Sigmoid colon (tissue), 7 donors: ENCODE data around the gene GBF1. TPM values are rescaled to one million over a fixed set of nuclear protein-coding genes. Genes with fewer than 3 reads are reported as not detected.
"Not testable (repeated sequence)": the region's sequence is repeated elsewhere in the genome, so short reads cannot be mapped to it uniquely, and the experiment has no call there.

Source experiments
- DNase-seq: peaks from one replicate; pipeline ENCODE4 v3.0.0-alpha.2; 2019
- H3K27ac ChIP-seq, 4 donors: fragments of 200-600 bp; sonication (generic); one replicate each; pipeline ENCODE4 v1.5.1; 2016 to 2019; ENCODE audit warnings: mild to moderate bottlenecking in 1 of 4
- H3K27me3 ChIP-seq, 3 donors: fragments of 200-600 bp; sonication (generic); one replicate each; pipeline ENCODE4 v1.5.1; 2019; ENCODE audit warnings: mild to moderate bottlenecking in 1 of 3
- H3K36me3 ChIP-seq, 4 donors: fragments of 200-600 bp; sonication (generic); one replicate each; pipeline ENCODE4 v1.5.1; 2016 to 2019
- H3K4me1 ChIP-seq, 4 donors: fragments of 200-600 bp; sonication (generic); one replicate each; pipeline ENCODE4 v1.5.1; 2017 to 2019
- H3K4me3 ChIP-seq, 4 donors: fragments of 200-600 bp; sonication (generic); one replicate each; pipeline ENCODE4 v1.5.1; 2017 to 2019; ENCODE audit warnings: mild to moderate bottlenecking in 2 of 4, moderate library complexity in 1 of 4
- H3K9me3 ChIP-seq, 4 donors: fragments of 200-600 bp in 3 of 4; sonication (generic) in 3 of 4; one replicate each; pipeline versions ENCODE4 v1.5.1 to v1.6.1; 2013 to 2019
- EP300 ChIP-seq, 4 donors: sonication (generic); formaldehyde crosslinking; IDR thresholded peaks; one replicate each; pipeline ENCODE4 v1.6.1; 2017; ENCODE audit warnings: antibody characterized with exemption in 4 of 4
- POLR2A ChIP-seq, 2 donors: fragments of 450-650 bp; IDR thresholded peaks; one replicate each; pipeline ENCODE4 v1.6.1; 2016; ENCODE audit warnings: antibody characterized with exemption in 2 of 2, mild to moderate bottlenecking in 2 of 2, moderate library complexity in 2 of 2
- POLR2AphosphoS5 ChIP-seq, 4 donors: sonication (generic); formaldehyde crosslinking; IDR thresholded peaks; one replicate each; pipeline ENCODE4 v1.6.1; 2017; ENCODE audit warnings: antibody characterized with exemption in 4 of 4
- WGBS, 2 donors: extraction: QIAGEN DNeasy Blood & Tissue Kit; methylation state at CpG; one replicate each; pipeline ENCODE4 v1.1.7; 2013; 5-methylcytosine and 5-hydroxymethylcytosine counted together
- intact Hi-C: fragments of 100-400 bp; cut with DNase I; formaldehyde crosslinking; loops from one replicate; pipeline ENCODE4 v1.15.1; 2023
- polyA plus RNA-seq, 3 donors: library from polyadenylated mRNA; stranded (reverse); fragments of 200-250 nt; gene quantifications; one replicate each; pipeline ENCODE4 v1.2.3, GENCODE V29; 2013
- total RNA-seq, 4 donors: library from RNA; depleted of rRNA; stranded (reverse); fragments of >200 nt; gene quantifications; one replicate each; pipeline ENCODE4 v1.1.0, GENCODE V29; 2016
- TF ChIP-seq, protein P1 (sequence below), 4 experiments: fragments of 450-650 bp in 3 of 4; fragments of 200-600 bp in 1 of 4; IDR thresholded peaks; one replicate each; pipeline ENCODE4 v1.5.1; 2016 to 2019; ENCODE audit warnings: antibody characterized with exemption in 4 of 4, mild to moderate bottlenecking in 3 of 4, moderate library complexity in 2 of 4
- donor health status: healthy with polysubstance abuse.
- donor health status: Bipolar disorder and iron deficiency.
- donor health status: healthy.

The GBF1 gene
- total and polyA plus RNA-seq, 7 donors = 8.4 to 38.2 (median 18.5) TPM

DNA sequence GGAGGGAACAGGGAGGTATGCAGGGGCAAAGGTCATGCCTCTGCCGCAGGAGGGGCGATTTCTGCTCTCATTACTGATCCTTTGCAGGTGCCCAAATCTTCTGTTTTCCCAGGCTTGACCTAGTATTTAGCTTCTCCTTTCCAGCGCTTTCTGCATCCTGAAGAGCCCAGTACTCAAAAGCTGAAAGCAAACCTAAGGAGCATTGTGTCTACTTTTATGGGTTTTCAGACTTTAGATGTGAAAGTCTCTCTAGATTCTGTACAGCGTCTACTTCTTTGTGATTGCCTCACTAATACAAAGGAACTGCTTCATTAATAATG, 560 bp downstream of the GBF1 start:
- TF ChIP-seq, protein P1, sequence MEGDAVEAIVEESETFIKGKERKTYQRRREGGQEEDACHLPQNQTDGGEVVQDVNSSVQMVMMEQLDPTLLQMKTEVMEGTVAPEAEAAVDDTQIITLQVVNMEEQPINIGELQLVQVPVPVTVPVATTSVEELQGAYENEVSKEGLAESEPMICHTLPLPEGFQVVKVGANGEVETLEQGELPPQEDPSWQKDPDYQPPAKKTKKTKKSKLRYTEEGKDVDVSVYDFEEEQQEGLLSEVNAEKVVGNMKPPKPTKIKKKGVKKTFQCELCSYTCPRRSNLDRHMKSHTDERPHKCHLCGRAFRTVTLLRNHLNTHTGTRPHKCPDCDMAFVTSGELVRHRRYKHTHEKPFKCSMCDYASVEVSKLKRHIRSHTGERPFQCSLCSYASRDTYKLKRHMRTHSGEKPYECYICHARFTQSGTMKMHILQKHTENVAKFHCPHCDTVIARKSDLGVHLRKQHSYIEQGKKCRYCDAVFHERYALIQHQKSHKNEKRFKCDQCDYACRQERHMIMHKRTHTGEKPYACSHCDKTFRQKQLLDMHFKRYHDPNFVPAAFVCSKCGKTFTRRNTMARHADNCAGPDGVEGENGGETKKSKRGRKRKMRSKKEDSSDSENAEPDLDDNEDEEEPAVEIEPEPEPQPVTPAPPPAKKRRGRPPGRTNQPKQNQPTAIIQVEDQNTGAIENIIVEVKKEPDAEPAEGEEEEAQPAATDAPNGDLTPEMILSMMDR (IDR thresholded peaks at IDR 0.05) = no peak
- no peak for TF ChIP-seq EP300 (IDR thresholded peaks at IDR 0.05)
- no peak for TF ChIP-seq POLR2A (IDR thresholded peaks at IDR 0.05)
- TF ChIP-seq POLR2AphosphoS5 (IDR thresholded peaks at IDR 0.05) = no peak
- no peaks in the 10 kb centered on the region for H3K36me3 ChIP-seq
- H3K9me3 ChIP-seq = no peaks in the 10 kb centered on the region
- DNase-seq = no peak
- peak overlapping the region; percentile 89 to 91 (median 90) for H3K27ac ChIP-seq
- H3K4me3 ChIP-seq = peak overlapping the region; percentile 77 to 83 (median 77)
- intact Hi-C loops = no loop called here
- no peaks in the 10 kb centered on the region for H3K27me3 ChIP-seq
- peaks cover 0 to 57% (median 48%) of the 10 kb centered on the region in 4 donors for H3K4me1 ChIP-seq
- WGBS, 2 donors = 0 to 2% methylated on average over 4 of the region's 4 CpGs

DNA sequence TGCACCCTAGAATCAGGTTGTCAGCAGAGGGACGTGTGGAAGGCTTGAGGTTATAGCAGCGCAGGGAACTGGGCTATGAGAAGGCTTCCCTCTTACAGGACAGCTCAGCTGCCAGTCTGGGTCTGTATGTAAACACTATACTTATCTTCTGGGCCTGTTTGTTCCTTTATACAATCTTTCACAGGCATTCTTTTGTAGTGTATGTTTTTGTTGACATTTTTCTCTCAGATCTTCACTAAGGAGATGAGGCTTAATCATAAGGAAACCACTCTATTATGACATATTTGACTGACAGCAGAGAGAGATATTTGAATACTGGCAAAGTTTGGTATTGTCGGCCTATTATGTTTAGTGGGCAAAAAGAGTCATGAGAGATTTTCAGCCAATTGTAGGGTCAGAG, 929 bp downstream of the GBF1 start:
- no peaks in the 10 kb centered on the region for H3K36me3 ChIP-seq
- intact Hi-C loops = no loop called here
- DNase-seq = no peak
- TF ChIP-seq POLR2A (IDR thresholded peaks at IDR 0.05) (no peak), POLR2AphosphoS5 (IDR thresholded peaks at IDR 0.05) (no peak), EP300 (IDR thresholded peaks at IDR 0.05) (no peak)
- TF ChIP-seq, protein P1 (IDR thresholded peaks at IDR 0.05) = no peak
- WGBS, 2 donors = 3 to 35% methylated on average over 3 of the region's 3 CpGs
- H3K9me3 ChIP-seq = no peaks in the 10 kb centered on the region
- H3K27me3 ChIP-seq = no peaks in the 10 kb centered on the region
- peak overlapping the region; percentile 89 to 91 (median 90) for H3K27ac ChIP-seq
- H3K4me3 ChIP-seq = peak overlapping the region; percentile 77 to 83 (median 77)
- peaks cover 0 to 53% (median 44%) of the 10 kb centered on the region in 4 donors for H3K4me1 ChIP-seq

DNA sequence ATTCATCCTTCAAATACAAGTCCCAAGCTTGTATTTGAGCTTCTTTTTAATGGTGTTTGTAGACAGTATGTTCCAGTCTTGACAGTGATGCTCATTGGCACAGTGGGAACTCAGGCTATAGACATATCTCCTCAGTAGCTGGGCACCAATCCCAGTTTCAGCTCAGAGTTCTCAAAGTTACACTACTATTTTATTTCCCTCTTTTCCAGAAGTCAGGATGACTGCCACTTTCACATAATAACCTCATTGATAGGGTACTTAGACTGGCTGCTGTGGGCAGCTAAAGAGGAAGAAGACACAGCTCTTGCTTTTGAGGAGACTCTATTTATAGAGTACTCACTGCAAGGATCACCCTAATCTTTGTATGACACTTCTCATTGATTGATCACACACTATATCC, 2.4 kb downstream of the GBF1 start:
- Histone ChIP-seq H3K27ac (no peak overlapping the region), H3K36me3 (no peaks in the 10 kb centered on the region), H3K9me3 (no peaks in the 10 kb centered on the region), H3K4me3 (no peak overlapping the region), H3K4me1 (peaks cover 0 to 41% (median 32%) of the 10 kb centered on the region in 4 donors), H3K27me3 (no peaks in the 10 kb centered on the region)
- intact Hi-C loops = no loop called here
- TF ChIP-seq POLR2AphosphoS5 (IDR thresholded peaks at IDR 0.05) (no peak), POLR2A (IDR thresholded peaks at IDR 0.05) (no peak), EP300 (IDR thresholded peaks at IDR 0.05) (no peak)
- TF ChIP-seq, protein P1 (IDR thresholded peaks at IDR 0.05) = no peak
- no peak for DNase-seq

DNA sequence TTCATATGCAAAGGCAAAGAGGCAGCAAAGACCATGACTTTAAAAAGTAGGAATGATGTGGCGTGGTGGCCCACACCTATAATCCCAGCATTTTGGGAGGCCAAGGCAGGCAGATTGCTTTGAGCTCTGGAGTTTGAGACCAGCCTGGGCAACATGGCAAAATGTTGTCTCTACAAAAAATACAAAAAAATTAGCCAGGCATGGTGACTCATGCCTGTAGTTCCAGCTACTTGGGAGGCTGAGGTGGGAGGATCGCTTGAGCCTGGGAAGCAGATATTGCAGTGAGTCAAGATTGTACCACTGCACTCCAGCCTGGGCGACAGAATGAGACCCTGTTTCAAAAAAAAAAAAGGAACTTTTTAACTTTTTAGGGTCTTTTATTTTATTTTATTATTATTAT, 7.2 kb downstream of the GBF1 start:
- 92 to 97% methylated on average over 3 of the region's 3 CpGs for WGBS, 2 donors
- peaks cover 0 to 19% (median 10%) of the 10 kb centered on the region in 4 donors for H3K4me1 ChIP-seq
- H3K27ac ChIP-seq, H3K27me3 ChIP-seq, H3K36me3 ChIP-seq, intact Hi-C loops, DNase-seq, H3K4me3 ChIP-seq, H3K9me3 ChIP-seq: not testable (repeated sequence)

DNA sequence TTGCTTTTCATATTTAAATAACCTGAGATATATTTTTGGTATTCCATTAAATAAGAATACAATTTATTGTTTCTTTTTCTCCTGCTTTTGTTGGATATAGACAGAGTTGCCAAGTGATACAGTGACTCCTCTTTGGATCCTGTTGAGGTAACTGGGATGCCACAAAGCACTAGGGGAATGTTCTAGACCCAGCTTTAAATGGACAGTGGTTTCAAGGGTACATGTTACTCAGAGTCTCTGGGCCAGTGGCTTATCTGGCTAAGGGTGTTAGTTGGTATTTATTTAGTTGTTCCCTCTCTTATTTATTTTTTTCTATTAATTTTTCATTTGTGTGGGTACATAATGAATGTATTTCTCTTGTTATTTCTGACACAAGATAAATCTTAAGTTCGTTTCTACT, 9.1 kb downstream of the GBF1 start:
- H3K36me3 ChIP-seq = peaks cover 0 to 7% (median 0%) of the 10 kb centered on the region in 4 donors
- no peak overlapping the region for H3K27ac ChIP-seq
- intact Hi-C loops = no loop called here
- DNase-seq = no peak
- no peak overlapping the region for H3K4me3 ChIP-seq
- no peaks in the 10 kb centered on the region for H3K9me3 ChIP-seq
- no peak for TF ChIP-seq POLR2AphosphoS5 (IDR thresholded peaks at IDR 0.05)
- TF ChIP-seq POLR2A (IDR thresholded peaks at IDR 0.05) = no peak
- no peak for TF ChIP-seq EP300 (IDR thresholded peaks at IDR 0.05)
- TF ChIP-seq, protein P1 (IDR thresholded peaks at IDR 0.05) = no peak
- no peaks in the 10 kb centered on the region for H3K27me3 ChIP-seq
- 41 to 65% methylated on average over 1 of the region's 1 CpG for WGBS, 2 donors
- H3K4me1 ChIP-seq = no peaks in the 10 kb centered on the region
